GM20431 (cell line): Measurements from ENCODE around the gene DYRK1A.

Source experiments
- in situ Hi-C: fragments of 300-500 bp; cut with MseI, MboI; formaldehyde crosslinking; loops from one replicate; pipeline ENCODE4 v1.15.0; 2020; ENCODE audit warnings: low sequenced_read_pairs; ENCODE audit not compliant: unreplicated experiment

Gene DYRK1A

GRCh38 chr21:37364722-37365121 lies 1.9 kb upstream of the DYRK1A start:
- in situ Hi-C loops: no loop called here

- in situ Hi-C loops: no loop called here
Measured at GRCh38 chr21:37365517-37366481, 774 bp upstream of the DYRK1A start.

- in situ Hi-C loops: no loop called here
Measured at GRCh38 chr21:37367336-37367702, 746 bp downstream of the DYRK1A start.

- in situ Hi-C loops: no loop called here
Measured at GRCh38 chr21:37367703-37368540, 1.3 kb downstream of the DYRK1A start.

- in situ Hi-C loops: no loop called here
Measured at GRCh38 chr21:37368541-37369279, 2.1 kb downstream of the DYRK1A start.

- in situ Hi-C loops: no loop called here
Measured at GRCh38 chr21:37369307-37369854, 2.8 kb downstream of the DYRK1A start.

- in situ Hi-C loops: no loop called here
Measured at GRCh38 chr21:37370152-37371040, 3.8 kb downstream of the DYRK1A start.

GRCh38 chr21:37371041-37371397 lies 4.4 kb downstream of the DYRK1A start:
- in situ Hi-C loops: no loop called here

- in situ Hi-C loops: no loop called here
Measured at GRCh38 chr21:37372127-37372731, 5.7 kb downstream of the DYRK1A start.

GRCh38 chr21:37372951-37373350 lies 6.4 kb downstream of the DYRK1A start:
- in situ Hi-C loops: no loop called here

GRCh38 chr21:37373539-37373938 lies 7.0 kb downstream of the DYRK1A start:
- in situ Hi-C loops: no loop called here

- in situ Hi-C loops: no loop called here
Measured at GRCh38 chr21:37374027-37374426, 7.5 kb downstream of the DYRK1A start.

GRCh38 chr21:37375866-37376574 lies 9.4 kb downstream of the DYRK1A start:
- in situ Hi-C loops: no loop called here

- in situ Hi-C loops: no loop called here
Measured at GRCh38 chr21:37378700-37379139, 12.1 kb downstream of the DYRK1A start.

GRCh38 chr21:37380349-37381323 lies 14.1 kb downstream of the DYRK1A start:
- in situ Hi-C loops: no loop called here

- in situ Hi-C loops: no loop called here
Measured at GRCh38 chr21:37381883-37382585, 15.5 kb downstream of the DYRK1A start.
